Kidney epithelial cell (primary cell): ENCODE measurements around the gene TCP11L2. TPM values are rescaled to one million over a fixed set of nuclear protein-coding genes. Genes with fewer than 3 reads are reported as not detected.

Source experiments
- DNase-seq: peaks from one replicate; pipeline ENCODE4 v3.0.0-alpha.2; 2010; ENCODE audit warnings: low read depth
- H3K27me3 ChIP-seq: 2 replicates; pipeline ENCODE4 v1.6.0; 2011; ENCODE audit warnings: low read length; ENCODE audit not compliant: control insufficient read depth, insufficient read depth
- H3K36me3 ChIP-seq: 2 replicates; pipeline ENCODE4 v1.5.1; 2011; ENCODE audit warnings: low read length; ENCODE audit not compliant: control insufficient read depth, insufficient read depth
- H3K4me3 ChIP-seq: 2 replicates; pipeline ENCODE4 v1.5.1; 2011; ENCODE audit warnings: low read depth, mild to moderate bottlenecking, control low read depth, low read length
- CTCF ChIP-seq: IDR thresholded peaks from 2 replicates; pipeline ENCODE4 v1.5.1; 2011; ENCODE audit warnings: mild to moderate bottlenecking, moderate library complexity, low read length, control low read depth, inconsistent platforms; ENCODE audit not compliant: insufficient read depth, poor library complexity, severe bottlenecking
- total RNA-seq: library from RNA; depleted of rRNA; stranded (reverse); fragments of >200 nt; gene quantifications from 2 replicates; pipeline ENCODE4 v1.2.3, GENCODE V29; 2015

The TCP11L2 gene
- total RNA-seq, 1 donor from 2014 or later: 24.9 TPM

GRCh38 chr12:106305376-106305775, 2.8 kb downstream of the TCP11L2 start:
- no peaks in the 10 kb centered on the region for H3K27me3 ChIP-seq
- no peak for TF ChIP-seq CTCF
- H3K36me3 ChIP-seq: no peaks in the 10 kb centered on the region
- DNase-seq: no peak
- no peak overlapping the region for H3K4me3 ChIP-seq

- DNase-seq: no peak
Measured at GRCh38 chr12:106307181-106307580, 4.6 kb downstream of the TCP11L2 start.

GRCh38 chr12:106308121-106308520, 5.6 kb downstream of the TCP11L2 start:
- Histone ChIP-seq H3K4me3 (no peak overlapping the region), H3K36me3 (no peaks in the 10 kb centered on the region), H3K27me3 (no peaks in the 10 kb centered on the region)
- DNase-seq: no peak
- no peak for TF ChIP-seq CTCF

More at GRCh38 chr12:106307181-106307580, 4.6 kb downstream of the TCP11L2 start:
- TF ChIP-seq CTCF: no peak
- no peaks in the 10 kb centered on the region for H3K27me3 ChIP-seq
- no peak overlapping the region for H3K4me3 ChIP-seq
- no peaks in the 10 kb centered on the region for H3K36me3 ChIP-seq

- H3K4me3 ChIP-seq: no peak overlapping the region
- no peak for TF ChIP-seq CTCF
- no peaks in the 10 kb centered on the region for H3K36me3 ChIP-seq
- no peaks in the 10 kb centered on the region for H3K27me3 ChIP-seq
- DNase-seq: no peak
Measured at GRCh38 chr12:106308611-106309010, 6.1 kb downstream of the TCP11L2 start.

GRCh38 chr12:106309671-106310505, 7.4 kb downstream of the TCP11L2 start:
- peak; percentile 91 for DNase-seq
- Histone ChIP-seq H3K27me3 (no peaks in the 10 kb centered on the region), H3K36me3 (no peaks in the 10 kb centered on the region), H3K4me3 (no peak overlapping the region)
- TF ChIP-seq CTCF: no peak

GRCh38 chr12:106310687-106311086, 8.2 kb downstream of the TCP11L2 start:
- H3K4me3 ChIP-seq: no peak overlapping the region
- TF ChIP-seq CTCF: no peak
- no peaks in the 10 kb centered on the region for H3K36me3 ChIP-seq
- no peaks in the 10 kb centered on the region for H3K27me3 ChIP-seq
- DNase-seq: no peak
